Ovary (tissue), 3 donors: ENCODE data around the gene KIAA1755.

ENCODE experiments used
- CTCF ChIP-seq, 3 donors: fragments of 450-650 bp in 2 of 3; fragments of 200-600 bp in 1 of 3; IDR thresholded peaks; one replicate each; pipeline versions ENCODE4 v1.5.1 to v1.8.0; 2016 to 2022; ENCODE audit warnings: antibody characterized with exemption in 3 of 3, mild to moderate bottlenecking in 1 of 3
- POLR2A ChIP-seq: fragments of 450-650 bp; IDR thresholded peaks from one replicate; pipeline ENCODE4 v1.6.1; 2017; ENCODE audit warnings: antibody characterized with exemption, mild to moderate bottlenecking, moderate library complexity
- donor health status: DM: no; HTN: no; CAD: no.

GRCh38 chr20:38223743-38224100 is 36.8 kb downstream of the KIAA1755 start:
- TF ChIP-seq CTCF (IDR thresholded peaks at IDR 0.05) (no peak), POLR2A (no peak)
